Activated naive CD4-positive, alpha-beta T cell treated with anti-CD3 and anti-CD28 coated beads for 36 hours (primary cell): ENCODE results near the gene ARMS2. TPM values are rescaled to one million over a fixed set of nuclear protein-coding genes. Genes with fewer than 3 reads are reported as not detected.

ENCODE experiments used
- CTCF ChIA-PET: fragments of 350-600 bp; sonication (Branson Sonifier 250); formaldehyde crosslinking; loops from one replicate; lab custom pipeline; 2021; ENCODE audit warnings: antibody characterized with exemption; lab: Charles Lee
- DNase-seq: peaks from one replicate; pipeline ENCODE4 v3.0.0-alpha.2; 2020
- H3K27ac Mint-ChIP-seq: one replicate; pipeline ENCODE4 v1.8.0; 2021; ENCODE audit warnings: mild to moderate bottlenecking, mixed read lengths
- H3K27me3 Mint-ChIP-seq: one replicate; pipeline ENCODE4 v1.8.0; 2021; ENCODE audit warnings: low read depth, mixed read lengths
- H3K36me3 Mint-ChIP-seq: one replicate; pipeline ENCODE4 v1.8.0; 2021; ENCODE audit warnings: low read depth, mixed read lengths
- H3K4me1 Mint-ChIP-seq: one replicate; pipeline ENCODE4 v1.8.0; 2021; ENCODE audit warnings: low read depth, mixed read lengths
- H3K4me3 Mint-ChIP-seq: one replicate; pipeline ENCODE4 v1.8.0; 2021; ENCODE audit warnings: mild to moderate bottlenecking, moderate library complexity, mixed read lengths
- H3K9me3 Mint-ChIP-seq: one replicate; pipeline ENCODE4 v1.8.0; 2021; ENCODE audit warnings: mixed read lengths
- intact Hi-C: fragments of 100-400 bp; cut with micrococcal nuclease; formaldehyde crosslinking; loops from one replicate; pipeline ENCODE4 v1.15.1; 2023
- microRNA-seq: library from miRNA; unstranded; fragments of <30 nt; microRNA quantifications from one replicate; pipeline ENCODE4 v1.2.0, GENCODE V29; 2022; ENCODE audit warnings: borderline microRNAs expressed, borderline replicate concordance
- total RNA-seq, 2 experiments: library from RNA; stranded (reverse); gene quantifications; one replicate each; pipeline ENCODE4 v1.2.3, GENCODE V29; 2021

Gene ARMS2
- total RNA-seq, 2 experiments from 2014 or later: not detected

DNA sequence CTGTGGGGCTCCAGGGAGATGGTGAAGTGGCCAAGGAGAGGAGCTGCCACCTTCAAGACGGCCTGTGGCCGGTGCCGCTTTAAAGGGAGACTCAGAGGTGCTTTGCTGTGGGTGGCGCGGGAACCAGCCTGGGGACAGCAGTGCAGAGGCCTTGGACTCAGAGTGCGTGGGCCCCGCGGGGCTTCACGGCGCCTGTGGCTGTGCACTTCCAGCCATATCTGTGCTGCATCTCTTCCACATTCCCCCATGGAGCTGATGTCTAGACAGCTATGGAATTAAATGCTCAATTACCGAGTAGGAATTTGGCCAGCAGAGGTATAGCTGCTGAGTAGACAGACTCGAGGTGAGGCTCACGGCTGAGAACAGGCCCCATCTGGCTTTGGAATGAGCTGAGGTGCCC, 48.6 kb downstream of the ARMS2 start:
- no peaks in the 10 kb centered on the region for H3K27me3 Mint-ChIP-seq
- no peaks in the 10 kb centered on the region for H3K4me1 Mint-ChIP-seq
- no peak for DNase-seq
- no peaks in the 10 kb centered on the region for H3K36me3 Mint-ChIP-seq
- no peaks in the 10 kb centered on the region for H3K9me3 Mint-ChIP-seq
- CTCF ChIA-PET: interaction anchor here (0.6 to 1.2 kb wide), 2 partner anchors 204 to 531 kb away, joined by 3 to 4 read pairs; no protein-coding TSS in a partner anchor
- no peak overlapping the region for H3K4me3 Mint-ChIP-seq
- no peak overlapping the region for H3K27ac Mint-ChIP-seq
- intact Hi-C loops: no loop called here

DNA sequence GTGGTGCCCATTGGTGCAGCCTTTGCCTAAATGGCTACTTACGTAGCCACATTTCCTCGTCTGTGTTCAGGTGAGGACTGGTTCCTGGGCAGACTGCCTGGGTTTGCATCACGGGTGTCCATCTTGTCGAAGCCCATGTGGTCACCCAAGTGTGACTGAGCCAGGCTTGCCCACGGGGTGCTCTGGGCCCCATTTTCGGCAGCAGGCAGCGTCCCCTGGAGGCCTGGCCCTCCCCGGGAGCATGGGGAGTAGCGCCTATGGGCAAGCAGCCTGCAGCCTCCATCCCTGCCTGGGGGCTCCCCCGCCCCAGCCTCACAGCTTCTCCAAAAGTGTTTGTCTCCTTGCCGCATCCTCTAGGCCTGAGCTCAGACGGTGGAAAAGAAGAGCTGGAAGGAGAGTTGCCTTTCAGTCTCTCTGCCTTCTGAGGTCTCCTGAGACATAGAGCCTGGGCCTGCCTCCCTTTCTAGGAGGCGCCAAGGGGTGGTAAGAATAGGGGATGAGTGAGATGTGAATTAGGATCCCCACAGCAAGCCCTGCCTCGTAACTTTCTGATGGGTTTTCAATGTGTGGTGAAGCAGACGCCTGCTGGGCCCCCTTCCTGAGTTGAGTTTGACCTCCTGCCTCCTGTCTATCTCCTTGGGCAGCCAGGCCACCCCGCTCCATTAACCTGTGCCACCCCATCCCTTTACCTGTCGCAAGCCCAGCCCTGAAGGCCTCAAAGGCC, 49.6 kb downstream of the ARMS2 start:
- no peak for DNase-seq
- CTCF ChIA-PET: interaction anchor here (1.2 kb wide), 1 partner anchor 205 kb away, joined by 4 read pairs; no protein-coding TSS in a partner anchor
- no peaks in the 10 kb centered on the region for H3K9me3 Mint-ChIP-seq
- no peaks in the 10 kb centered on the region for H3K36me3 Mint-ChIP-seq
- no peaks in the 10 kb centered on the region for H3K27me3 Mint-ChIP-seq
- H3K27ac Mint-ChIP-seq: no peak overlapping the region
- H3K4me3 Mint-ChIP-seq: no peak overlapping the region
- H3K4me1 Mint-ChIP-seq: no peaks in the 10 kb centered on the region
- intact Hi-C loops: no loop called here

DNA sequence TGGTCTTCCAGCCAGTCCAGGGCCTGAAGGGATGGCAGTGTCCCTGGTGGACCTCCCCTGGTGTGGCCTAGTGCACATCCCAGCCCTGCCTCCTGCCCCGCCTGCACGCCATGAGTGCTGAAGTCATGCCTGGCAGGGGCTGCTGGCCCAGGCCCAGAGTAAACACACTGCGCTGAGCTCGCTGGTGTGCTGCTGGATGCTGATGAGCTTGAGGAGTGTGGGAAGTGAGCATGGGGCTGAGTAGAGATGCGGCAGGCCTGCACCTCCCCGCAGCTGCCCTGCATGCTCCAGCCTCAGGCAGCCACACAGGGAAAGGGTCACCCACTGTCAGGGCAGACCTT, 50.1 kb downstream of the ARMS2 start:
- intact Hi-C loops: no loop called here
- no peak for DNase-seq
- H3K9me3 Mint-ChIP-seq: no peaks in the 10 kb centered on the region
- H3K27ac Mint-ChIP-seq: no peak overlapping the region
- CTCF ChIA-PET: no interaction called here
- no peaks in the 10 kb centered on the region for H3K4me1 Mint-ChIP-seq
- H3K27me3 Mint-ChIP-seq: no peaks in the 10 kb centered on the region
- no peaks in the 10 kb centered on the region for H3K36me3 Mint-ChIP-seq
- no peak overlapping the region for H3K4me3 Mint-ChIP-seq

DNA sequence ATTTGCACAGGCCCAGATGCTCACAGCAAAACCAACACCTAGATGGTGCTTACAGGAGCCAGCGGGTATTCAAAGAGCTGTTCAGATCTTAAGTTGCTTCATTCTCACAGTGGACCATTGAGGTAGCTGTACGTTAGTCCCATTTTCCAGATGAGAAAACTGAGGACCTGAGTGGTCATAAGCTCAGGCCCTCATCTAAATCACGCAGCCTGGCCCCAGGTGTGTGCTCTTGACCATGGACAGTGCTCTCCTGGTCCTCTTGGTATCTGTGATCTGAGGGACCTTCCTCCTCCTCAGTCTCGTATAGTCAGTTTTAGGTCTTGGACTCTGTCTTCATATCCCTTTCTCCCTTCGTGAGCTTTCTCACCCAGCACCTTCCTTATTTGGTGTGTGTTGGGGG, 50.6 kb downstream of the ARMS2 start:
- no peaks in the 10 kb centered on the region for H3K36me3 Mint-ChIP-seq
- no peaks in the 10 kb centered on the region for H3K9me3 Mint-ChIP-seq
- H3K4me3 Mint-ChIP-seq: no peak overlapping the region
- H3K27ac Mint-ChIP-seq: no peak overlapping the region
- DNase-seq: no peak
- CTCF ChIA-PET: no interaction called here
- intact Hi-C loops: no loop called here
- no peaks in the 10 kb centered on the region for H3K27me3 Mint-ChIP-seq
- H3K4me1 Mint-ChIP-seq: no peaks in the 10 kb centered on the region

DNA sequence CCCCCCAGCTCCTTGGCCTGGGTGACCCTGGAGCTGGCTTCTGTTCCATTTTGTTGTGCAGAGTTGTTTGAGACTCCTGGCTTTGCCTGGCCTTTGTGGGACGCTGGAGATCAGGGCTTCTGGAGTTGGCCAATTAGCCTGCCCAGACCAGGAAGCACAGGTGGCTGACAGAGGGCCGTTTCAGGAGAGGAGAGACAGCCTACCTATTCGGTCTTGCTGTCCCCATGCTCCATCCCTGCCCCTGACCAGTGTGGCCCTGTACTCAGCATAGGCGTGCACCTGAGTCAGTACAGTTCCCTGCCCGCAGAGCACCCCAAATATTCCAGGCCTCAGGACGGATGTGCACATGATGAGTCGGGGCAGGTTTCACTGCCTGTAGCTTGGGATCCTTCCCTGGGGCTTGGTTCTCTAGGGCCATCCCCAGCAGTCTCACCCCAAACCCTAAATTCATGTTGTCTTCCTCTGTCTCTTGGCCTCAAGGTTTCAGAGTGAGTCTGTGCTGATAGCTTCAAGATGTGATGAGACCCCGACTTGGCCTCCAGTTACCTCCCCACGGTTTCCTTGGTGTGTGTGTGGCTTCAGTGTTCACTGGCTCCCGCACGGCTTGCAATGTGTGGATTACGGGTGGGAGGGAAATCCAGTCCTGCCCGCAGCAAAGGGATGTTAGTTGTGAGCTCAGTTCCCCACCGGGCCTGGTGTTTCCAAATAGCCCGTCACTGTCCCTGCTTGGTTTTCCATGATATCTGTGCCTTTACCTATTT, 51.6 kb downstream of the ARMS2 start:
- Mint-ChIP-seq H3K27ac (no peak overlapping the region), H3K4me3 (no peak overlapping the region), H3K9me3 (no peaks in the 10 kb centered on the region), H3K36me3 (no peaks in the 10 kb centered on the region), H3K4me1 (no peaks in the 10 kb centered on the region), H3K27me3 (no peaks in the 10 kb centered on the region)
- intact Hi-C loops: no loop called here
- DNase-seq: no peak
- CTCF ChIA-PET: interaction anchor here (0.9 kb wide), 1 partner anchor 59 kb away, joined by 3 read pairs; no protein-coding TSS in a partner anchor

Small RNA genes lying within 50 kb of the gene (microRNA-seq; reads per million reads assigned to microRNA genes)
- 4.4 reads per million for gene MIR3941

Other genes with a start within 250 kb of the ARMS2 start
- not detected for gene BTBD16, start 183.4 kb upstream of the ARMS2 start, total RNA-seq
- 10 to 100 TPM; 17.6 to 17.9 TPM for gene PLEKHA1, start 79.9 kb upstream of the ARMS2 start, total RNA-seq
- gene HTRA1, start 6.9 kb downstream of the ARMS2 start, total RNA-seq: not detected
- gene DMBT1, start 106.1 kb downstream of the ARMS2 start, total RNA-seq: not detected
- gene C10orf120, start 245.2 kb downstream of the ARMS2 start, total RNA-seq: not detected